Measurements from ENCODE around the gene SPECC1. TPM values are rescaled to one million over a fixed set of nuclear protein-coding genes. Genes with fewer than 3 reads are reported as not detected.
"Not testable (repeated sequence)": the region's sequence is repeated elsewhere in the genome, so short reads cannot be mapped to it uniquely, and the experiment has no call there.

Gene SPECC1
- total RNA-seq, 4 donors from 2014 or later = 72.1 to 133 (median 83.7) TPM

- DNase-seq = no peak
- Histone ChIP-seq H3K9me3 (no peaks in the 10 kb centered on the region), H3K27me3 (no peaks in the 10 kb centered on the region), H3K27ac (no peak overlapping the region), H3K4me1 (no peaks in the 10 kb centered on the region), H3K4me3 (no peak overlapping the region), H3K36me3 (no peaks in the 10 kb centered on the region)
- TF ChIP-seq, protein P1, sequence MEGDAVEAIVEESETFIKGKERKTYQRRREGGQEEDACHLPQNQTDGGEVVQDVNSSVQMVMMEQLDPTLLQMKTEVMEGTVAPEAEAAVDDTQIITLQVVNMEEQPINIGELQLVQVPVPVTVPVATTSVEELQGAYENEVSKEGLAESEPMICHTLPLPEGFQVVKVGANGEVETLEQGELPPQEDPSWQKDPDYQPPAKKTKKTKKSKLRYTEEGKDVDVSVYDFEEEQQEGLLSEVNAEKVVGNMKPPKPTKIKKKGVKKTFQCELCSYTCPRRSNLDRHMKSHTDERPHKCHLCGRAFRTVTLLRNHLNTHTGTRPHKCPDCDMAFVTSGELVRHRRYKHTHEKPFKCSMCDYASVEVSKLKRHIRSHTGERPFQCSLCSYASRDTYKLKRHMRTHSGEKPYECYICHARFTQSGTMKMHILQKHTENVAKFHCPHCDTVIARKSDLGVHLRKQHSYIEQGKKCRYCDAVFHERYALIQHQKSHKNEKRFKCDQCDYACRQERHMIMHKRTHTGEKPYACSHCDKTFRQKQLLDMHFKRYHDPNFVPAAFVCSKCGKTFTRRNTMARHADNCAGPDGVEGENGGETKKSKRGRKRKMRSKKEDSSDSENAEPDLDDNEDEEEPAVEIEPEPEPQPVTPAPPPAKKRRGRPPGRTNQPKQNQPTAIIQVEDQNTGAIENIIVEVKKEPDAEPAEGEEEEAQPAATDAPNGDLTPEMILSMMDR (IDR thresholded peaks at IDR 0.05) = no peak
- no peak for TF ChIP-seq POLR2A (IDR thresholded peaks at IDR 0.05)
These were observed 87.3 kb downstream of the SPECC1 start for GRCh38 chr17:20096430-20096829.

DNA sequence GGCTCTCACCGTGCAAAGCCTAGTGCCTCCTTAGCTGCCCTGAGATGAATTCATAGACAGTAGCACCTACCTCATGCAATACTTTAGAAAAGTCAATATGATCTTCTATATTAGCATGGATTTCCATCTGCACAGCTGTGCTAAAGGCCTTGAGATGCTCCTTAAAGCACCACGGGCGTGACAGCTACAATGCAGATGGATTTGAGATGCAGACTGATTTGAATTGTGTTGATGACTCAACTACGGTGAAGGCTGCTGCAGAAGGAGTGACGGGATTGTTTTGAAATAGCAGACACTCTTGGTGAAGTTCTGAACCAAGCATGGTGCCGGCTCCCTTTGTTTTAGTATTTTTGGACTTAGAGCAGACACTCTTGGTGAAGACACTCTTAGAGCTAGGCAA is 88.2 kb downstream of the SPECC1 start:
- Histone ChIP-seq H3K36me3 (no peaks in the 10 kb centered on the region), H3K9me3 (no peaks in the 10 kb centered on the region), H3K27me3 (no peaks in the 10 kb centered on the region), H3K4me3 (no peak overlapping the region), H3K4me1 (no peaks in the 10 kb centered on the region), H3K27ac (no peak overlapping the region)
- TF ChIP-seq, protein P1 (IDR thresholded peaks at IDR 0.05) = no peak
- no peak for TF ChIP-seq POLR2A (IDR thresholded peaks at IDR 0.05)
- DNase-seq = no peak

DNA sequence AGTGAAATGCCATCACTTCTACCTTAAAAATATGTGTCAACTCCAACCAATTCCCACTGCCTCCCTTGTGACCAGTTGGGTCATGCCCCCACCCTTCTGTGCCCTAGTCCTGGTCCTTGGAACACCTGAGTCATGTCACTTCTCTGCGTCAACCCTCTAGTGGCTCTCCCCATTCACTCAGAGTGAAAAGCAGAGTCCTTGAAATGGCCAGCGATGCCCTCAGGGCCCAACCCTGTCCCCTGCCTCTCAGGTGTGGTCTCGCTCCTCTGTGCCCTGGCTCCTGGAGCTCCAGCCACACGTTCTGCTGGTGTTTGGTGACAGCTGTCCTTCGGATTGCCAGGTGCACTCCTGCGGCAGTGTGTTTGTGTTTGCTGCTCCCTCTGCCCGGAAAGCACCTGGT is 89.2 kb downstream of the SPECC1 start:
- TF ChIP-seq POLR2A (IDR thresholded peaks at IDR 0.05) = no peak
- TF ChIP-seq, protein P1 (IDR thresholded peaks at IDR 0.05) = no peak
- Histone ChIP-seq H3K27ac (no peak overlapping the region), H3K27me3 (no peaks in the 10 kb centered on the region), H3K9me3 (no peaks in the 10 kb centered on the region), H3K36me3 (no peaks in the 10 kb centered on the region), H3K4me1 (no peaks in the 10 kb centered on the region), H3K4me3 (no peak overlapping the region)
- DNase-seq = no peak

DNA sequence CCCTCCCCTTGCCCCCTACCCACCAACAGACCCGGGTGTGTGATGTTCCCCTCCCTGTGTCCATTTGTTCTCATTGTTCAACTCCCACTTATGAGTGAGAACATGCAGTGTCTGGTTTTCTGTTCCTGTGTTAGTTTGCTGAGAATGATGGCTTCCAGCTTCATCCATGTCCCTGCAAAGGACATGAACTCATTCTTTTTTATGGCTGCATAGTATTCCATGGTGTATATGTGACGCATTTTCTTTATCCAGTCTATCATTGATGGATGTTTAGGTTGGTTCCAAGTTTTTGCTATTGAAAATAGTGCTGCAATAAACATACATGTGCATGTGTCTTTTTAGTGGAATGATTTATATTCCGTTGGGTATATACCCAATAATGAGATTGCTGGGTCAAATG is 91.6 kb downstream of the SPECC1 start:
- H3K4me1 ChIP-seq, H3K4me3 ChIP-seq, H3K9me3 ChIP-seq, H3K36me3 ChIP-seq, DNase-seq, H3K27ac ChIP-seq, H3K27me3 ChIP-seq: not testable (repeated sequence)

GRCh38 chr17:20103454-20104446 is 94.6 kb downstream of the SPECC1 start:
- no peak for DNase-seq
- Histone ChIP-seq H3K4me1 (no peaks in the 10 kb centered on the region), H3K27ac (no peak overlapping the region), H3K4me3 (no peak overlapping the region), H3K9me3 (no peaks in the 10 kb centered on the region), H3K27me3 (no peaks in the 10 kb centered on the region), H3K36me3 (no peaks in the 10 kb centered on the region)
- TF ChIP-seq, protein P1 (IDR thresholded peaks at IDR 0.05) = no peak
- no peak for TF ChIP-seq POLR2A (IDR thresholded peaks at IDR 0.05)

- no peaks in the 10 kb centered on the region for H3K27me3 ChIP-seq
- H3K36me3 ChIP-seq = no peaks in the 10 kb centered on the region
- H3K9me3 ChIP-seq = no peaks in the 10 kb centered on the region
- no peak overlapping the region for H3K27ac ChIP-seq
- no peak overlapping the region for H3K4me3 ChIP-seq
- TF ChIP-seq POLR2A (IDR thresholded peaks at IDR 0.05) = no peak
- TF ChIP-seq, protein P1 (IDR thresholded peaks at IDR 0.05) = no peak
- no peak for DNase-seq
- no peaks in the 10 kb centered on the region for H3K4me1 ChIP-seq
These were observed 96.6 kb downstream of the SPECC1 start for GRCh38 chr17:20105539-20106280.

DNA sequence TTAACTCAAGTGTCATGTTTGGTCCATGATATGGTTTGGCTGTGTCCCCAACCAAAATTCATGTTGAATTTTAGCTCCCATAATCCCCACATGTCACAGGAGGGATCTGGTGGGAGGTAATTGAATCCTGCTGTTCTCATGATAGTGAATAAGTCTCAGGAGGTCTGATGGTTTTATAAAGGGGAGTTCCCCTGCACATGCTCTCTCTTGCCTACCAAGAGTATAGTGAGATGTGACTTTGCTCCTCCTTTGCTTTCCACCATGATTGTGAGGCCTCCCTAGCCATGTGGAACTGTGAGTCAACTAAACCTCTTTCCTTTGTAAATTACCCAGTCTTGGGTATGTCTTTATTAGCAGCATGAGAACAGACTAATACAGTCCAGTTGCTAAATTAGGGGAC is 97.3 kb downstream of the SPECC1 start:
- H3K27ac ChIP-seq, H3K4me3 ChIP-seq, DNase-seq, H3K4me1 ChIP-seq, H3K27me3 ChIP-seq, H3K36me3 ChIP-seq, H3K9me3 ChIP-seq: not testable (repeated sequence)
